SK-N-SH (cell line): ENCODE results near the gene SNX22.

ENCODE experiments used
- CTCF ChIP-seq: fragments of 200-600 bp; sonication (generic); IDR thresholded peaks from 2 replicates; pipeline ENCODE4 v1.6.1; 2017; ENCODE audit warnings: antibody characterized with exemption, mild to moderate bottlenecking, moderate library complexity
- GATA2 ChIP-seq: sonication (generic); formaldehyde crosslinking; IDR thresholded peaks from 2 replicates; pipeline ENCODE4 v1.5.0; 2020; ENCODE audit warnings: mild to moderate bottlenecking, missing genetic modification reagents
- MXI1 ChIP-seq: IDR thresholded peaks from 2 replicates; pipeline ENCODE4 v1.6.1; 2012; ENCODE audit warnings: mild to moderate bottlenecking, low read depth, low read length, improper control_type of control experiment
- SIN3A ChIP-seq: IDR thresholded peaks from 2 replicates; pipeline ENCODE4 v1.6.1; 2012; ENCODE audit warnings: low read depth, mild to moderate bottlenecking, low read length, moderate library complexity, borderline replicate concordance
- TAF1 ChIP-seq: IDR thresholded peaks from 2 replicates; pipeline ENCODE4 v1.6.1; 2012; ENCODE audit warnings: low read depth, mild to moderate bottlenecking, low read length, moderate library complexity, borderline replicate concordance
- TF ChIP-seq, protein P1 (sequence below): IDR thresholded peaks from 2 replicates; pipeline ENCODE4 v1.6.1; 2012; ENCODE audit warnings: mild to moderate bottlenecking, low read depth, low read length, moderate library complexity

DNA sequence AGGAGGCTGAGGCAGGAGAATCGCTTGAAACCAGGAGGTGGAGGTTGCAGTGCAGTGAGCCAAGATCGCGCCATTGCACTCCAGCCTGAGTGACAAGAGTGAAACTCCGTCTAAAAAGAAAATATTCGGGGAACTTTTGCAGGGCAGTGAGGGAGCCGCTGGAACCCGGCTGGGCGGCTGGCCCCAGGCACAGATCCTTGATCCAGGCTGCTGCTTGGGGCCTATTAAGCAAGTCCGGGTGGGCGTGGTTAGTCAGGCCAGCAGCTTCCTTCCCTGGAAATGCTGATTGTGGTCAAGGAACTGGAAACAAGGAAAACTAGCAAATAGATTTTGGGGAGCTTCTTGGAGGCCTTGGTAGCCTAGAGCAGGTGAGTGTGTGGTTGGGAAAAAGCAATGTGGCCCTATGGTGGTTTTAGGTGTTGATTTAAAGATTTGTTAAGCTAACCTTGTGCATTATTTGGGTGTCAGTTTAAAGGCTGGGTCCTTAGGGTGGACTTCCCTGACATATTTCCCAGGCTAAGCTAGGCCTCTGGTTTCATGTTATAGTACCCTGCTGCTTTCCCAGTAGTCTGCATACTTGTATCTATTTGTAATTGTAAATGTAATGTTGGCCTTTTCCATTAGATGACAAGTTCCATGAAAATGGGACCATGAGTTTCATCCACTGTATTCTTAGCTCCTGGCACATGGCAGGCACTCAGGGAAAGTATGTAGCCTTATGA lies 17.7 kb upstream of the SNX22 start:
- TF ChIP-seq CTCF (no peak), TAF1 (no peak), SIN3A (no peak), GATA2 (CRISPR knock-in tag) (no peak), MXI1 (no peak)
- TF ChIP-seq, protein P1, sequence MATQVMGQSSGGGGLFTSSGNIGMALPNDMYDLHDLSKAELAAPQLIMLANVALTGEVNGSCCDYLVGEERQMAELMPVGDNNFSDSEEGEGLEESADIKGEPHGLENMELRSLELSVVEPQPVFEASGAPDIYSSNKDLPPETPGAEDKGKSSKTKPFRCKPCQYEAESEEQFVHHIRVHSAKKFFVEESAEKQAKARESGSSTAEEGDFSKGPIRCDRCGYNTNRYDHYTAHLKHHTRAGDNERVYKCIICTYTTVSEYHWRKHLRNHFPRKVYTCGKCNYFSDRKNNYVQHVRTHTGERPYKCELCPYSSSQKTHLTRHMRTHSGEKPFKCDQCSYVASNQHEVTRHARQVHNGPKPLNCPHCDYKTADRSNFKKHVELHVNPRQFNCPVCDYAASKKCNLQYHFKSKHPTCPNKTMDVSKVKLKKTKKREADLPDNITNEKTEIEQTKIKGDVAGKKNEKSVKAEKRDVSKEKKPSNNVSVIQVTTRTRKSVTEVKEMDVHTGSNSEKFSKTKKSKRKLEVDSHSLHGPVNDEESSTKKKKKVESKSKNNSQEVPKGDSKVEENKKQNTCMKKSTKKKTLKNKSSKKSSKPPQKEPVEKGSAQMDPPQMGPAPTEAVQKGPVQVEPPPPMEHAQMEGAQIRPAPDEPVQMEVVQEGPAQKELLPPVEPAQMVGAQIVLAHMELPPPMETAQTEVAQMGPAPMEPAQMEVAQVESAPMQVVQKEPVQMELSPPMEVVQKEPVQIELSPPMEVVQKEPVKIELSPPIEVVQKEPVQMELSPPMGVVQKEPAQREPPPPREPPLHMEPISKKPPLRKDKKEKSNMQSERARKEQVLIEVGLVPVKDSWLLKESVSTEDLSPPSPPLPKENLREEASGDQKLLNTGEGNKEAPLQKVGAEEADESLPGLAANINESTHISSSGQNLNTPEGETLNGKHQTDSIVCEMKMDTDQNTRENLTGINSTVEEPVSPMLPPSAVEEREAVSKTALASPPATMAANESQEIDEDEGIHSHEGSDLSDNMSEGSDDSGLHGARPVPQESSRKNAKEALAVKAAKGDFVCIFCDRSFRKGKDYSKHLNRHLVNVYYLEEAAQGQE = no peak
